ENCODE measurements around the gene DYRK2.

DNA sequence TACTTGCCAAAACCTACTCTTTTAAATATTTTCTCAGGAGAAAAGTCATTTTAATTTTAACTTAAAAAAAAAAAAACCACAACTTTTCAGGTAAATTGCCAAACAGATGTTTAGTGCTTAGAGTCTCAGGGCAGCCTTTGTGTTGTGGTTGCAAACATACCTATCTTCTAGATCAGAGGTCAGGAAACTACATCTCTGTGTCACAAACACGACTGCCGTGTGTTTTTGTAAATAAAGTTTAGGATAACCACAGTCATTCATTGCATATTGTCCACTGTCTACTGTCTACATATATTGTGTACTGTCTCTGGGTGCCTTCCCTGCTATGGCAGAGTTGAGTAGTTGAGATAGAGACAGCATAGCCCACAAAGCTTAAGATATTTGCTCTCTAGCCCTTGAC is 48.9 kb downstream of the DYRK2 start:
- TF ChIP-seq, protein P1, sequence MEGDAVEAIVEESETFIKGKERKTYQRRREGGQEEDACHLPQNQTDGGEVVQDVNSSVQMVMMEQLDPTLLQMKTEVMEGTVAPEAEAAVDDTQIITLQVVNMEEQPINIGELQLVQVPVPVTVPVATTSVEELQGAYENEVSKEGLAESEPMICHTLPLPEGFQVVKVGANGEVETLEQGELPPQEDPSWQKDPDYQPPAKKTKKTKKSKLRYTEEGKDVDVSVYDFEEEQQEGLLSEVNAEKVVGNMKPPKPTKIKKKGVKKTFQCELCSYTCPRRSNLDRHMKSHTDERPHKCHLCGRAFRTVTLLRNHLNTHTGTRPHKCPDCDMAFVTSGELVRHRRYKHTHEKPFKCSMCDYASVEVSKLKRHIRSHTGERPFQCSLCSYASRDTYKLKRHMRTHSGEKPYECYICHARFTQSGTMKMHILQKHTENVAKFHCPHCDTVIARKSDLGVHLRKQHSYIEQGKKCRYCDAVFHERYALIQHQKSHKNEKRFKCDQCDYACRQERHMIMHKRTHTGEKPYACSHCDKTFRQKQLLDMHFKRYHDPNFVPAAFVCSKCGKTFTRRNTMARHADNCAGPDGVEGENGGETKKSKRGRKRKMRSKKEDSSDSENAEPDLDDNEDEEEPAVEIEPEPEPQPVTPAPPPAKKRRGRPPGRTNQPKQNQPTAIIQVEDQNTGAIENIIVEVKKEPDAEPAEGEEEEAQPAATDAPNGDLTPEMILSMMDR (conservative IDR thresholded peaks at IDR 0.05; ENCODE audit: low read depth, low read length), result no peak
- no peak for TF ChIP-seq EZH2 (IDR thresholded peaks at IDR 0.05; ENCODE audit: borderline replicate concordance, low read depth, low read length, poor library complexity, severe bottlenecking)
